Activated CD8-positive, alpha-beta T cell treated with anti-CD3 and anti-CD28 coated beads for 36 hours (primary cell): Measurements from ENCODE around the gene ZNF385A. TPM values are rescaled to one million over a fixed set of nuclear protein-coding genes. Genes with fewer than 3 reads are reported as not detected.

ENCODE experiments used
- ATAC-seq: fragments of 200-7000 bp; cut with Tn5 transposase; one replicate; pipeline ENCODE4 v1.10.0; 2021; ENCODE audit warnings: mild to moderate bottlenecking, moderate library complexity
- CTCF ChIA-PET: fragments of 350-600 bp; sonication (Branson Sonifier 250); formaldehyde crosslinking; loops from one replicate; lab custom pipeline; 2021; ENCODE audit warnings: antibody characterized with exemption; lab: Charles Lee
- POLR2A ChIA-PET: fragments of 350-600 bp; sonication (Branson Sonifier 250); formaldehyde crosslinking; loops from one replicate; lab custom pipeline; 2021; ENCODE audit warnings: antibody characterized with exemption; lab: Charles Lee
- DNase-seq: peaks from one replicate; pipeline ENCODE4 v3.0.0-alpha.2; 2020
- H3K27ac Mint-ChIP-seq: one replicate; pipeline ENCODE4 v1.8.0; 2021; ENCODE audit warnings: mild to moderate bottlenecking, mixed read lengths
- H3K27me3 Mint-ChIP-seq: one replicate; pipeline ENCODE4 v1.8.0; 2021; ENCODE audit warnings: mixed read lengths
- H3K36me3 Mint-ChIP-seq: one replicate; pipeline ENCODE4 v1.8.0; 2021; ENCODE audit warnings: low read depth, mixed read lengths
- H3K4me1 Mint-ChIP-seq: one replicate; pipeline ENCODE4 v1.8.0; 2021; ENCODE audit warnings: low read depth, mixed read lengths
- H3K4me3 Mint-ChIP-seq: one replicate; pipeline ENCODE4 v1.8.0; 2021; ENCODE audit warnings: mild to moderate bottlenecking, moderate library complexity, mixed read lengths
- H3K9me3 Mint-ChIP-seq: one replicate; pipeline ENCODE4 v1.8.0; 2021; ENCODE audit warnings: mixed read lengths
- CTCF ChIP-seq: fragments of 200-600 bp; IDR thresholded peaks from one replicate; pipeline ENCODE4 v1.8.0; 2022; ENCODE audit warnings: antibody characterized with exemption, mild to moderate bottlenecking
- intact Hi-C: fragments of 100-400 bp; cut with micrococcal nuclease; formaldehyde crosslinking; loops from one replicate; pipeline ENCODE4 v1.10.0; 2022
- total RNA-seq, 2 experiments: library from RNA; stranded (reverse); gene quantifications; one replicate each; pipeline ENCODE4 v1.2.3, GENCODE V29; 2021

Gene ZNF385A
- total RNA-seq, 2 experiments from 2014 or later, result 1.1 to 2.5 TPM

GRCh38 chr12:54392485-54393206, 8.1 kb upstream of the ZNF385A start:
- Mint-ChIP-seq H3K9me3 (no peaks in the 10 kb centered on the region), H3K27ac (no peak overlapping the region), H3K4me3 (no peak overlapping the region), H3K36me3 (peaks cover 10% of the 10 kb centered on the region), H3K4me1 (peaks cover 24% of the 10 kb centered on the region), H3K27me3 (no peaks in the 10 kb centered on the region)
- no peak for ATAC-seq
- ChIA-PET POLR2A (interaction anchor here (0.9 to 1.8 kb wide), 4 partner anchors 46 to 106 kb away, joined by 3 to 6 read pairs (median 4); no protein-coding TSS in a partner anchor), CTCF (interaction anchor here (0.7 to 2.9 kb wide), 14 partner anchors 7 to 141 kb away, joined by 3 to 24 read pairs (median 4); partner anchors contain the start of genes COPZ1 and ZNF385A)
- TF ChIP-seq CTCF, result no peak
- intact Hi-C loops, result no loop called here
- no peak for DNase-seq

DNA sequence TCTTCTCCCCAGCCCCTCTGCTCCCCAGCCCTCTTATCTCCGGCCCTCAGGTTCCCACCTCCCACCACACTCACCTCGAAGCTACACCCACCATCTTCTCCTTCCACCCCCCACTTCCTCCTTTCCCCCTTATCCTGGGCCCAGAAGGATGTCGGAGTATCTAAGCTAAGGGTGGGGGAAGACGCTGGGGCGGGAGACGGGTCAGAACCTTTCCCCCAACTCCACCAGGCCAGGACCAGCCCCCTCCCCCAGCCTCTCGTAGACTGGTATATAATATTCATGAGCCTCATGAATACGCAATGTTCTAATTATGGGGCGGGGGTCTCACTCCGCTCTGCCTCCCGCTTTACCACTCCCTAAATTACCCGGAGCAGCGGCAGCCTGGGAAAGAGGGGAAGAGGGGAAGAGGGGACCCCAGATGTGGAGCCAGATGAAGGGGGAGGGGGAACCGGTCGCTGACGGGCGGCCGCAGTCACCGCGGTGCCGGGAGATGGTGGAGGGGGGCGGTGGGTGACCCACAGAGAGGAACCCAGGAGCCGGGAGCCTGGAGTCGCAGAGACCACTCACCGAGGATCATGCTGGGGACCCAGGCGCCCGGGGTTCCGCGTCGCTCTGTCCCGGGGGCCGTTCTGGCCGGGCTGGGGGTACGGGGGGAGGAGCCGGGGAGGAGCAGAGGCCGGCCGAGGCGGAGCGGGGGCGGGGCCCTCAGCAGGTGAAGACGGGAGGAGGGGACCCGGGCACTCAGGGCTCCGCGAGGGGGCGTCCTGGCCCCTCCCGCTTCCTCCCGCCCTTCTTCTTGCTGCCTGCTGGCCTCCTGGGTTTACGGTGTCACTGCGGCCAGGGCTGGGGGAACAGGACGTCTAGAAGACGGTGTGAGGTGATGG, 6.4 kb upstream of the ZNF385A start:
- TF ChIP-seq CTCF, result no peak
- no peak overlapping the region for H3K27ac Mint-ChIP-seq
- peaks cover 2% of the 10 kb centered on the region for H3K36me3 Mint-ChIP-seq
- peaks cover 27% of the 10 kb centered on the region for H3K4me1 Mint-ChIP-seq
- intact Hi-C loops, result no loop called here
- CTCF ChIA-PET, result interaction anchor here (0.6 to 2.9 kb wide), 10 partner anchors 9 to 446 kb away, joined by 3 to 19 read pairs (median 4); no protein-coding TSS in a partner anchor
- no peaks in the 10 kb centered on the region for H3K27me3 Mint-ChIP-seq
- POLR2A ChIA-PET, result interaction anchor here (0.9 to 1.2 kb wide), 3 partner anchors 9 to 104 kb away, joined by 3 to 7 read pairs (median 4); no protein-coding TSS in a partner anchor
- H3K9me3 Mint-ChIP-seq, result no peaks in the 10 kb centered on the region
- ATAC-seq (peak; percentile 91), DNase-seq (peak; percentile 84)
- H3K4me3 Mint-ChIP-seq, result peak overlapping the region; percentile 58

GRCh38 chr12:54390176-54390667, 5.7 kb upstream of the ZNF385A start:
- Mint-ChIP-seq H3K4me1 (peaks cover 27% of the 10 kb centered on the region), H3K27me3 (no peaks in the 10 kb centered on the region), H3K27ac (no peak overlapping the region), H3K4me3 (peak overlapping the region; percentile 58), H3K9me3 (no peaks in the 10 kb centered on the region), H3K36me3 (peaks cover 2% of the 10 kb centered on the region)
- ChIA-PET CTCF (interaction anchor here (0.6 to 2.2 kb wide), 5 partner anchors 9 to 445 kb away, joined by 3 to 10 read pairs (median 3); no protein-coding TSS in a partner anchor), POLR2A (interaction anchor here (0.9 to 1.3 kb wide), 3 partner anchors 9 to 106 kb away, joined by 4 to 7 read pairs (median 4); no protein-coding TSS in a partner anchor)
- no peak for DNase-seq
- intact Hi-C loops, result no loop called here
- no peak for ATAC-seq
- no peak for TF ChIP-seq CTCF

- intact Hi-C loops, result no loop called here
- DNase-seq (no peak), ATAC-seq (no peak)
- ChIA-PET POLR2A (interaction anchor here (1.2 to 1.3 kb wide), 2 partner anchors 27 to 105 kb away, joined by 4 read pairs; no protein-coding TSS in a partner anchor), CTCF (interaction anchor here (1.2 to 2.2 kb wide), 3 partner anchors 9 to 15 kb away, joined by 3 to 10 read pairs (median 7); no protein-coding TSS in a partner anchor)
- Mint-ChIP-seq H3K36me3 (peaks cover 2% of the 10 kb centered on the region), H3K4me1 (peaks cover 27% of the 10 kb centered on the region), H3K27me3 (no peaks in the 10 kb centered on the region), H3K9me3 (no peaks in the 10 kb centered on the region), H3K27ac (no peak overlapping the region), H3K4me3 (no peak overlapping the region)
- TF ChIP-seq CTCF, result no peak
These were observed 5.2 kb upstream of the ZNF385A start for GRCh38 chr12:54389607-54390175.
